ENCODE results near the gene MEGF9.

DNA sequence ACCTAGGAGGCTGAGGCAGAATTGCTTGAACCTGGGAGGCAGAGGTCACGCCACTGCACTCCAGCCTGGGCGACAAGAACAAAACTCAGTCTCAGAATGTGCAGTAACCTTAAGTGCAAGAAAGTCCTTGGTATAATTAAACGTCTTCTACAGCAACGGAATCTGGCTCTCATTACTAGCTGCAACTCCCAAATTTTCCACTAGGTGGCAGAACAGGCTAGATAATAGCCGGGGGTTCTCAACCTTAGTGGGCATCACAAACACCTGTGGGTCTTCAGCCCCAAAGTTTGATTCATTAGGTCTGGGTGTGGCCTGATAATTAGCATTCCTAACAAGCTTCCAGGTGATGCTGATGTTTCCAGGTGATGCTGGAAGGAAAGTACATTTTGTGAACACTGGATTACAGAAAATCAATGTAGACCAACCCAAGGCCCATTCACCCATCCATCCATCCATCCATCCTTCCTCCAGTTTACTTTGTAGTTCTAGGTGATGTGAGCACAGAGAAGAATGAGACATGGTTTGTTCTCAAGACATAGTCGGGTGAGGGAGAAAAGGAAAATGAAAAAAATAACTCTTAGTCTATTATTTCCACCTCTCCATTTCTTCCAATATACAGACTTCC, 41.7 kb upstream of the MEGF9 start:
- TF ChIP-seq, protein P1, sequence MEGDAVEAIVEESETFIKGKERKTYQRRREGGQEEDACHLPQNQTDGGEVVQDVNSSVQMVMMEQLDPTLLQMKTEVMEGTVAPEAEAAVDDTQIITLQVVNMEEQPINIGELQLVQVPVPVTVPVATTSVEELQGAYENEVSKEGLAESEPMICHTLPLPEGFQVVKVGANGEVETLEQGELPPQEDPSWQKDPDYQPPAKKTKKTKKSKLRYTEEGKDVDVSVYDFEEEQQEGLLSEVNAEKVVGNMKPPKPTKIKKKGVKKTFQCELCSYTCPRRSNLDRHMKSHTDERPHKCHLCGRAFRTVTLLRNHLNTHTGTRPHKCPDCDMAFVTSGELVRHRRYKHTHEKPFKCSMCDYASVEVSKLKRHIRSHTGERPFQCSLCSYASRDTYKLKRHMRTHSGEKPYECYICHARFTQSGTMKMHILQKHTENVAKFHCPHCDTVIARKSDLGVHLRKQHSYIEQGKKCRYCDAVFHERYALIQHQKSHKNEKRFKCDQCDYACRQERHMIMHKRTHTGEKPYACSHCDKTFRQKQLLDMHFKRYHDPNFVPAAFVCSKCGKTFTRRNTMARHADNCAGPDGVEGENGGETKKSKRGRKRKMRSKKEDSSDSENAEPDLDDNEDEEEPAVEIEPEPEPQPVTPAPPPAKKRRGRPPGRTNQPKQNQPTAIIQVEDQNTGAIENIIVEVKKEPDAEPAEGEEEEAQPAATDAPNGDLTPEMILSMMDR (conservative IDR thresholded peaks at IDR 0.05; ENCODE audit: low read length), result peak; percentile 95
- TF ChIP-seq EZH2phosphoT487 (IDR thresholded peaks at IDR 0.05; ENCODE audit: borderline replicate concordance, low read depth, low read length), result no peak

All from OCI-LY7 (cell line).